HepG2 (cell line): Measurements from ENCODE around the gene NELFB. TPM values are rescaled to one million over a fixed set of nuclear protein-coding genes. Genes with fewer than 3 reads are reported as not detected.

Source experiments
- ATAC-seq: fragments of 200-7000 bp; cut with Tn5 transposase; 3 replicates; pipeline ENCODE4 v1.9.1; 2020; ENCODE audit warnings: mild to moderate bottlenecking, moderate library complexity
- BruUV-seq: library from RNA; stranded (reverse); fragments of 400-500 nt; replicated peaks from 2 replicates; lab custom pipeline; 2021; lab: Mats Ljungman, UMichigan
- CTCF ChIA-PET: fragments of 300-600 bp; formaldehyde crosslinking; extraction: SDS; loops from one replicate; lab custom pipeline; 2021; ENCODE audit warnings: low total read pairs, inconsistent platforms, low intra/inter-chr PET ratio; lab: Yijun Ruan, JAX
- POLR2A ChIA-PET: fragments of 350-600 bp; sonication (Branson Sonifier 250); formaldehyde crosslinking; loops from one replicate; lab custom pipeline; 2020; ENCODE audit warnings: antibody characterized with exemption, inconsistent platforms; lab: Yijun Ruan, JAX
- DNase-seq: peaks from one replicate; pipeline ENCODE4 v3.0.0-alpha.2; 2015; ENCODE audit warnings: low spot score
- FAIRE-seq: peaks from 3 replicates; lab custom pipeline; 2011; peaks lifted over from hg19 to GRCh38; lab: Jason Lieb, UNC
- H2AFZ ChIP-seq: one replicate; pipeline ENCODE4 v1.6.1; 2011; ENCODE audit warnings: low read length, inconsistent platforms
- H3K27ac ChIP-seq: fragments of 300-600 bp; 3 replicates; pipeline ENCODE4 v1.8.0; 2011; ENCODE audit warnings: mixed run types, mild to moderate bottlenecking, mixed read lengths, low read length, inconsistent platforms; ENCODE audit not compliant: insufficient read depth; ENCODE audit errors: extremely low read length
- H3K27me3 ChIP-seq, 2 experiments: fragments of 200-600 bp in 1 of 2; 2 replicates in 1 of 2; 3 replicates in 1 of 2; pipeline versions ENCODE4 v1.6.0 to v1.8.0; 2011; ENCODE audit warnings: low read length in 2 of 2, mild to moderate bottlenecking in 2 of 2, moderate library complexity in 2 of 2, inconsistent platforms in 1 of 2; ENCODE audit not compliant: insufficient read depth in 2 of 2, control insufficient read depth in 1 of 2
- H3K36me3 ChIP-seq, 2 experiments: fragments of 200-600 bp in 1 of 2; replicated peaks in 1 of 2; 2 replicates in 1 of 2; 3 replicates in 1 of 2; pipeline versions ENCODE4 v1.5.1 to v1.8.0; 2011; ENCODE audit warnings: low read length in 2 of 2, inconsistent platforms in 1 of 2; ENCODE audit not compliant: insufficient read depth in 2 of 2, control insufficient read depth in 1 of 2
- H3K4me1 ChIP-seq: 2 replicates; pipeline ENCODE4 v1.5.1; 2012; ENCODE audit warnings: low read length, inconsistent platforms; ENCODE audit not compliant: insufficient read depth
- H3K4me2 ChIP-seq: 2 replicates; pipeline ENCODE4 v1.6.0; 2011; ENCODE audit warnings: low read depth, low read length, inconsistent platforms
- H3K4me3 ChIP-seq, 3 experiments: fragments of 200-600 bp in 1 of 3; sonication (generic), shearing (Covaris generic) in 1 of 3; replicated peaks in 1 of 3; 2 replicates each; pipeline ENCODE4 v1.5.1; 2011 to 2016; ENCODE audit warnings: low read length in 3 of 3, inconsistent platforms in 2 of 3, low read depth in 2 of 3, mild to moderate bottlenecking in 2 of 3, control low read depth in 1 of 3, mixed read lengths in 1 of 3; ENCODE audit not compliant: insufficient read depth in 1 of 3
- H3K79me2 ChIP-seq: one replicate; pipeline ENCODE4 v1.6.1; 2011; ENCODE audit warnings: low read length, inconsistent platforms; ENCODE audit not compliant: insufficient read depth
- H3K9ac ChIP-seq: 2 replicates; pipeline ENCODE4 v1.6.0; 2011; ENCODE audit warnings: mild to moderate bottlenecking, low read depth, low read length, inconsistent platforms; ENCODE audit not compliant: insufficient read depth
- H3K9me3 ChIP-seq: 2 replicates; pipeline ENCODE4 v1.5.1; 2012; ENCODE audit warnings: mild to moderate bottlenecking, low read length
- H4K20me1 ChIP-seq: 2 replicates; pipeline ENCODE4 v1.6.0; 2011; ENCODE audit warnings: inconsistent platforms, mild to moderate bottlenecking, low read length, moderate library complexity; ENCODE audit not compliant: insufficient read depth
- ATAD3A ChIP-seq: sonication (generic); formaldehyde crosslinking; IDR thresholded peaks from 2 replicates; pipeline ENCODE4 v1.4.0; 2020; ENCODE audit warnings: missing genetic modification reagents
- CBX5 ChIP-seq: sonication (generic); formaldehyde crosslinking; IDR thresholded peaks from 2 replicates; pipeline ENCODE4 v1.4.0; 2020; ENCODE audit warnings: missing genetic modification reagents, borderline replicate concordance
- CEBPB ChIP-seq: IDR thresholded peaks from 2 replicates; pipeline ENCODE4 v1.6.1; 2011; ENCODE audit warnings: low read depth, low read length, improper control_type of control experiment, borderline replicate concordance
- DMAP1 ChIP-seq: IDR thresholded peaks from 2 replicates; pipeline ENCODE4 v1.6.1; 2016
- HNF1A ChIP-seq, 2 experiments: sonication (generic) in 1 of 2; formaldehyde crosslinking in 1 of 2; IDR thresholded peaks; 2 replicates each; pipeline versions ENCODE4 v1.4.0 to v1.6.1; 2016 to 2020; ENCODE audit warnings: borderline replicate concordance in 1 of 2, low read depth in 1 of 2, mild to moderate bottlenecking in 1 of 2, missing genetic modification reagents in 1 of 2
- NONO ChIP-seq, 2 experiments: fragments of 450-650 bp in 1 of 2; sonication (generic) in 1 of 2; formaldehyde crosslinking in 1 of 2; IDR thresholded peaks in 1 of 2; conservative IDR thresholded peaks in 1 of 2; 2 replicates each; pipeline versions ENCODE4 v1.6.1 to v1.8.0; 2017 to 2022; ENCODE audit warnings: mild to moderate bottlenecking in 1 of 2, missing genetic modification reagents in 1 of 2, moderate library complexity in 1 of 2
- PHF8 ChIP-seq: sonication (generic); formaldehyde crosslinking; IDR thresholded peaks from 2 replicates; pipeline ENCODE4 v1.5.0; 2020; ENCODE audit warnings: missing genetic modification reagents
- ZNF570 ChIP-seq: sonication (generic); formaldehyde crosslinking; IDR thresholded peaks from 2 replicates; pipeline ENCODE4 v1.4.0; 2020; ENCODE audit warnings: mild to moderate bottlenecking, missing genetic modification reagents, borderline replicate concordance
- WGBS: methylation state at CpG from one replicate; pipeline ENCODE4 v1.1.6; 2017; ENCODE audit warnings: low lambda C conversion rate; 5-methylcytosine and 5-hydroxymethylcytosine counted together
- in situ Hi-C: cut with HindIII; loops from 2 replicates; pipeline ENCODE4 v1.10.0; 2017; ENCODE audit warnings: low pct_unique_long_range_greater_than_20kb; ENCODE audit not compliant: extremely low pct_ligation_motif_present
- intact Hi-C: fragments of 100-400 bp; cut with micrococcal nuclease; formaldehyde crosslinking; loops from one replicate; pipeline ENCODE4 v1.10.0; 2022; ENCODE audit not compliant: unreplicated experiment
- polyA plus RNA-seq, 8 experiments: library from polyadenylated mRNA; depleted of rRNA in 3 of 8; stranded (reverse) in 7 of 8; unstranded in 1 of 8; fragments of >200 nt; fragmentation: Illumina TruSeq in 4 of 8; extraction: Trizol in 4 of 8; gene quantifications; 2 replicates each; pipeline versions ENCODE4 v1.2.1 to v1.2.3, GENCODE V29; 2011 to 2016; ENCODE audit warnings: low read depth in 4 of 8, missing spikeins in 1 of 8, mixed read lengths in 1 of 8; ENCODE audit not compliant: insufficient read depth in 1 of 8
- total RNA-seq, 5 experiments: library from RNA; depleted of rRNA; stranded (reverse); fragments of >200 nt; fragmentation: Illumina TruSeq; extraction: Trizol; gene quantifications; 2 replicates each; pipeline ENCODE4 v1.2.3, GENCODE V29; 2016; ENCODE audit warnings: low read depth in 1 of 5

NELFB gene
- total and polyA plus RNA-seq, 2 of the 13 experiments (the other 11 are each of a cell fraction or from before 2014, with no cell fraction given), result 26.5 to 45.8 TPM

DNA sequence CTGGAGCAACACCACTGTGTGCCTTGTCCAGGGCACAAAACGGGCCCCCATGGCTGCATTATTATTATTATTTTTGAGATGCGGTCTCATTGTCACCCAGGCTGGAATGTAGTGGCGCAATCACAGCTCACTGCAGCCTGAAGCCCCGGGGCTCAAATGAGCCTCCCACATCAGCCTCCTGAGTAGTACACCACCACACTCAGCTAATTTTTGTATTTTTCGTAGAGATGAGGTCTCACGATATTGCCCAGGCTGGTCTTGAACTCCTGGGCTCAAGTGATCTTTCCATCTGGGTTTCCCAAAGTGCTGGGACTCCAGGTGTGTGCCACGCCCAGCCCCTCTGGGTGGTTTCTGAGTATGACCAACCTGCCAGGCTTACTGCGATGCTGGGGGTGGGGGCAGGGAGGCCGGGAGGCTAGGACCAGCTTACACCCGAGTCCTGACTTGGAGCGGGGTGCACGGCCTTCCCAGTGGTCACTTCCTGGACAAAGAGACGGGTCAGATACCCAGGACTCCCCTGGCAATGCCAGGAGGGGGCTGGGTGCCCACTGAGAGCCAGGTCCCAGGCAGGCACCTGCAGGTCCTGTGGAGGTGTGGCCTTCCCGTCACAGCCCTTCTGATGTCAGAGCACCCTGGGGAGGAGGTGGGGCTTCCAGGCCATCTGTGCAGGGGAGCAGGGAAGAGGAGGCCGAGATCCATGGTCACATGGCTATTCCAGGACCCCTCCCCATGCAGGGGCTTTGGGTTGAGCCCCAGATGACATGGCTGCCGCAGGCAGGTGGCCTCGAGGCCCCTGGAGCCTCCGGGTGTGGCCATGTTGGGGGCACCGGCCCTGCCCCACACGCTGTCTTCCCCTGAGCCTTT lies 55.3 kb downstream of the NELFB start:
- Histone ChIP-seq H3K79me2 (no peaks in the 10 kb centered on the region), H3K4me3 (no peak overlapping the region), H3K27ac (no peak overlapping the region), H2AFZ (no peak overlapping the region), H4K20me1 (no peaks in the 10 kb centered on the region), H3K36me3 (no peaks in the 10 kb centered on the region), H3K4me1 (peaks cover 67% of the 10 kb centered on the region), H3K9ac (no peak overlapping the region), H3K4me2 (no peak overlapping the region), H3K27me3 (peaks cover 17 to 67% of the 10 kb centered on the region in 2 experiments)
- FAIRE-seq (no peak), DNase-seq (no peak), ATAC-seq (no peak)
- CTCF ChIA-PET, result no interaction called here
- POLR2A ChIA-PET, result interaction anchor here (1.1 kb wide), 1 partner anchor 9 kb away, joined by 3 read pairs; no protein-coding TSS in a partner anchor
- 44% methylated on average over 8 of the region's 20 CpGs for WGBS
- intact Hi-C loops, result no loop called here
- TF ChIP-seq CEBPB, result peak; percentile 44; the same call in 1 of the 2 replicates
- no peak for TF ChIP-seq ZNF570 (CRISPR knock-in tag)
- TF ChIP-seq, all 625 proteins: peak for 1
- BruUV-seq, result no TSS peak
- in situ Hi-C loops, result no loop called here
- H3K9me3 ChIP-seq, result no peaks in the 10 kb centered on the region

- intact Hi-C loops, result no loop called here
Observed at GRCh38 chr9:137311171-137311985, 56.3 kb downstream of the NELFB start.

More at GRCh38 chr9:137311171-137311985, 56.3 kb downstream of the NELFB start:
- ATAC-seq (no peak), DNase-seq (no peak), FAIRE-seq (no peak)
- no peaks in the 10 kb centered on the region for H3K79me2 ChIP-seq
- H2AFZ ChIP-seq, result no peak overlapping the region
- peaks cover 63% of the 10 kb centered on the region for H3K4me1 ChIP-seq
- in situ Hi-C loops, result no loop called here
- ChIA-PET CTCF (no interaction called here), POLR2A (interaction anchor here (1.1 kb wide), 1 partner anchor 10 kb away, joined by 3 read pairs; no protein-coding TSS in a partner anchor)
- 100% methylated on average over 1 of the region's 27 CpGs for WGBS
- TF ChIP-seq DMAP1 (no peak), HNF1A (IDR thresholded peaks at IDR 0.05; ENCODE audit: low read depth) (no peak), HNF1A (CRISPR knock-in tag; IDR thresholded peaks at IDR 0.05; ENCODE audit: borderline replicate concordance) (no peak), CBX5 (CRISPR knock-in tag) (no peak), PHF8 (CRISPR knock-in tag) (no peak), NONO (IDR thresholded peaks at IDR 0.05) (no peak), NONO (CRISPR knock-in tag; conservative IDR thresholded peaks at IDR 0.05) (no peak), ATAD3A (no peak)
- no TSS peak for BruUV-seq
- no peaks in the 10 kb centered on the region for H4K20me1 ChIP-seq
- no peak overlapping the region for H3K4me2 ChIP-seq
- H3K9me3 ChIP-seq, result no peaks in the 10 kb centered on the region
- H3K4me3 ChIP-seq, result no peak overlapping the region
- no peaks in the 10 kb centered on the region for H3K36me3 ChIP-seq
- no peak overlapping the region for H3K27ac ChIP-seq
- no peak overlapping the region for H3K9ac ChIP-seq
- peaks cover 13 to 62% of the 10 kb centered on the region in 2 experiments for H3K27me3 ChIP-seq
